Measurements from ENCODE around the gene ZDHHC21.

ZDHHC21 gene

GRCh38 chr9:14627513-14627912 is 65.7 kb downstream of the ZDHHC21 start:
- no peak for TF ChIP-seq CTCF (IDR thresholded peaks at IDR 0.05; ENCODE audit: control insufficient read depth, extremely low read depth, insufficient read depth)
- no peak for DNase-seq (ENCODE audit: low read depth)
- no peak overlapping the region for H3K4me3 ChIP-seq (ENCODE audit: low read depth, low read length)

- DNase-seq (ENCODE audit: low read depth): no peak
- no peak overlapping the region for H3K4me3 ChIP-seq (ENCODE audit: low read depth, low read length)
- no peak for TF ChIP-seq CTCF (IDR thresholded peaks at IDR 0.05; ENCODE audit: control insufficient read depth, extremely low read depth, insufficient read depth)
Observed at GRCh38 chr9:14618836-14619420, 74.3 kb downstream of the ZDHHC21 start.

GRCh38 chr9:14616188-14616982 is 76.8 kb downstream of the ZDHHC21 start:
- DNase-seq (ENCODE audit: low read depth): peak; percentile 66
- peak; percentile 63 for TF ChIP-seq CTCF (IDR thresholded peaks at IDR 0.05; ENCODE audit: control insufficient read depth, extremely low read depth, insufficient read depth)
- no peak overlapping the region for H3K4me3 ChIP-seq (ENCODE audit: low read depth, low read length)

- TF ChIP-seq CTCF (IDR thresholded peaks at IDR 0.05; ENCODE audit: control insufficient read depth, extremely low read depth, insufficient read depth): no peak
- peak; percentile 41 for DNase-seq (ENCODE audit: low read depth)
- H3K4me3 ChIP-seq (ENCODE audit: low read depth, low read length): no peak overlapping the region
Observed at GRCh38 chr9:14608540-14608939, 84.7 kb downstream of the ZDHHC21 start.

DNA sequence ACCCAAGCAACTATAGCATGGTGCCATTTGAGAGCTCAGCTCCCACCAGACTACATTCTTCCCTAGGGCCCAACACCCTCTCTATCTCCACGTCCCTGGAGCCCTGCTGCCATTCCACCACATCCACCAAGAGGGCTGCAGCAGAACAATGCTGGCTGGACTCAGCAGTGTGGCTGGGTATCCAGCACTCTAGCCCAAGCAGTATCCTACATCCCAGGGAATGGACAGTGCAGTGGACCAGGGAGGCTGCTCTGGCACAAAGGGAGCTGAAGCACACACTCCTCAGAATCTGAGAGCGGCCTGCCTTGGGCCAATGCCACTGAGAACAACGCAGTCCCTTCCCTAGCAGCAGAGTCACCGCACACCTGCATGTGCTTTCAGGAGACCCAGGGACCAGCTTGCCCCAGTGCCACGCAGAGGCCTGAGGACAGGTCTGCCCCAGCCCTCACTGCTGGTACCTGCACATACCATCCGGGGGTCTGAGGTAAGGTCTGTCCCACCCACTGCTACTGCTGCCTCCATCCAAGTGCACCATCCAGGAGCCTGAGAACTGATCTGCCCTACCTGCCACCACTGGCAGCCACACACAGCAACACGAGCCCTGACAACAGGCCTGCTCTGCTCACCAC is 95.9 kb downstream of the ZDHHC21 start:
- TF ChIP-seq CTCF (IDR thresholded peaks at IDR 0.05; ENCODE audit: control insufficient read depth, extremely low read depth, insufficient read depth): no peak
- no peak for DNase-seq (ENCODE audit: low read depth)
- H3K4me3 ChIP-seq (ENCODE audit: low read depth, low read length): no peak overlapping the region

- H3K4me3 ChIP-seq (ENCODE audit: low read depth, low read length): no peak overlapping the region
- TF ChIP-seq CTCF (IDR thresholded peaks at IDR 0.05; ENCODE audit: control insufficient read depth, extremely low read depth, insufficient read depth): no peak
- no peak for DNase-seq (ENCODE audit: low read depth)
Observed at GRCh38 chr9:14593406-14593805, 99.8 kb downstream of the ZDHHC21 start.

All from LNCaP clone FGC (cell line).